Hematopoietic multipotent progenitor cell treated with erythropoietin and hydrocortisone succinate and interleukin-3 and kit ligand, for 6 days (in vitro differentiated cells): ENCODE results near the gene ERCC4.

ENCODE experiments used
- DNase-seq: peaks from one replicate; pipeline ENCODE4 v3.0.0-alpha.2; 2015

Gene ERCC4

DNA sequence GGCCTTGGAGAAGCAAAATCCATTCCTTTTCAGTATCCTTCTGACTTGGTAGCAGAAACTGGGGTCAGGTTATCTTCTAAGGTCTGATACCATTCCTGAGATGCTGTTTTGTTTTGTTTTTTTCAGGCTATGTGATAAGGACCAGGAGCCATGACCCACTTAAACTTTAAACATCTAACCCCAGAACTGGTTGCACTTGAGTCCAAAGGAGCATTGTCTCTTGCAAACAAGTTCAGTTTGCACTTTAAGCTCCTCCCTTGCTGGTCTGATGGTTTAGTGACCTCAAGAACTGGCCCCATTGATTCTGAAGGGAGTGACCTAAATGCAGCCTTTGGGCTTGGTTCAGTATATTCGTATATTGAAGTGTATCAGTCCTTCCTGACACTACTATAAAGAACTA is 75.2 kb downstream of the ERCC4 start:
- DNase-seq, result no peak

DNA sequence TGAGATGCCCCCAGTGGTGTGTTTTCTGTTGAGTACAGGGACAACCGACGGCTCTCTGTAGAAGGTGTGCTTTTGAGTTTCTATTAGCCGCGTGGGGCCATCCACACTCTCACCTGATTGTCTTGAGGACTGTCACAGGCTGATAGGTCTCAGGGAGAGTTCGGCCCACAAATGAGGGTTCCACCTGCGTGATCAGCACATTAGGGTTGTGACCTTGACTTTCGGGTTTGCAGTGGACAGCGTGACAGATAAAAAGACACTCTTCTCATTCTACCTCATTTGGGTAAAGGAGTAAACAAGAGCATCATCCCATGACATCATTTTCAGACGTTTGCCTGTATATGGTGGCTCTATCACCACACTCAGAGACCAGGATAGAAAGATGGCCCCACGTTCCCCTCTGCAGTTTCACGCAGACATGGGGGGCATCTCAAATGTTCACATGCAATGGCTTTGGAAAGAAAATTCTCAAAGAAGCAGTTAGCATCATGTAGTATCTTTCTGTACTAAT is 76.9 kb downstream of the ERCC4 start:
- no peak for DNase-seq

DNA sequence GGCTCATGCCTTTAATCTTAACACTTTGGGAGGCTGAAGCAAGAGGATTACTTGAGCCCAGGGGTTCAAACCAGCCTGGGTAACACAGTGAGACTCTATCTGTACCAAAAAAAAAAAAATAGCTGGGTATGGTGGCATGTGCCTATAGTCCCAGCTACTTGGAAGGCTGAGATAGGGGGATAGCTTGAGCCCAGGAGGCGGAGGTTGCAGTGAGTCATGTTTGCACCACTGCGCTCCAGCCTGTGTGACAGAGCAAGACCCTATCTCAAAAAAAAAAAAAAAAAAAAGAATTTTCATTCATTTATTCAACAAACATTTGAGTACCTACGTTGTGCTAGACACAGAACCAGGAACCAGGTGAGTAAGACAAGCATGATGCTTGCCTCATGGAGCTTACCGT is 77.6 kb downstream of the ERCC4 start:
- no peak for DNase-seq

DNA sequence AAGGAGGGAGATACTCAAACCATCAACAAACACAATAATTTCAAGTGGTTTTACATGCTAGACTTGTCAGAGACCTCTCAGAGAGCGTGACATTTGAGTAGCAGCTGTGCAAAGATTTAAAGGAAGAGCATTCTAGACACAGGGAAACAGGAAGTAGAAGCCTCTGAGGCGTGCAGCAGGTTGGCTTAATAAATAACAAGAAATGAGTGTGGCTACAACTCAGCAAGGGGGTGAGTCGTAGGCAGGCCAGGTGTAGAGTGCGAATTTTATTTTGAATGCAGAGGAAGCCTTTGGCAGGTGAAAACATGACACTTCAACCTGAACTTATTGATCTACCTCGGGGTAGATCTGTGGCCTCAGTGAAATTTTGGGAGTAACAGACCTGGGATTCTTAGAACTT is 78.0 kb downstream of the ERCC4 start:
- peak; percentile 24 for DNase-seq

DNA sequence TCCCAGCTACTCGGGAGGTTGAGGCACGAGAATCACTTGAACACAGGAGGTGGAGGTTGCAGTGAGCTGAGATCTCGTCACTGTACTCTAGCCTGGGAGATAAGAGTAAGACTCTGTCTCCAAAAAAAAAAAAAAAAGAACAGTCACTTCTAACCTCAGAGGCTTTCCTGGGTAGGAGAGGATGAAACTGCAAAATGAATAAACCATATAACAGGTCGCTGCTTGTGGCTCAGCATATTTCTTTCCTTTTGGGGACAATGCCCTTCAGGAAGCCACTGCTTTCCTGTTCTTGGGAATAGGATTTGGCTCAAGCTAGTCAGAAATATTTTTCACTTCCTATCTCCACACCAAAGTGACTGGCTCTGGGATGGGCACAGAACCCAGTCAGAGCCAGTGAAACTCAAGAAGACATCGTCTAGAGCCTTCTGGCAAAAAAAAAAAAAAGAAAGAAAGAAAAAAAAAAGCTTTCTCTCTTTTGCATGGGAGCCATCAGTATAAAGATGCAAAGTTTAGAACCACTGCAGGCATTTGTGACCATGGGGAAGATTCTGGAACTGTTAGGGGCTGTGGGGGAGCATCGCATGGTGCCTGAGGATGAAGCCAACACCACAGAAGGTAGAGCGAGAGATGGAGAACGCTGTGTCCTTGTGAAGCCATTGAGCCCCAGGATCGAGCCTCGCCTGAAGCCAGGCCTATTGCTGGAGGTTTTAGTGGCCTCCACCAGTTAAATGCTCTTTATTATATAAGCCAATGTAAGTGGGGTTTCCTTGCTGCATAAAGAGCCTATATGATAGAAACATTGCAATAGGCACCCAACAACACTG is 79.3 kb downstream of the ERCC4 start:
- peak; percentile 33 for DNase-seq

DNA sequence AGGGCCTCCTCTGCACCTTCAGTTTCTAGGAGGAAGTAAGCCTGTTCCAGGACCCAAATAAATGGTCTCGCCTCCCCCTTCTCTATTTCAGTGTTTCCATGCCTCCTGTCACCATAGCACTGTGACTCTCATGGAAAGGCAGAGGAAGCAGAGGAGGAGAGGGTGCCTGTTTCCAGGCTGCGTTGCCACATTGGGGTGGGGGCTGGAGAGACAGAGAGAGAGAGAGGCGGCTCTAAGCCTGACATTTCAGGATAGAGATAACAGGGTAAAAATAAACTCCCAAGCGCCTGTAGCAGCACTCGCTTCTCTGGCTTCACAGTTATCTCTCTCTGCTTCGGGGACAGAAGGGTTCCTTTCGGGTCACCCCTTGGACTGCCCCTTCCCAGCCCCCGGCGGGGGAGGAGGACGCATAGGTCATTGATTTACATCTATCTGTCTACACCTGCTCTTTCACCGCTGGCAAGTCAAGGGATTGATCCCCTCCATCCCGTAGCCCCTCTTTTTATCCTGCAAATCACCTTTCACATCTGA is 80.0 kb downstream of the ERCC4 start:
- DNase-seq, result peak; percentile 44

DNA sequence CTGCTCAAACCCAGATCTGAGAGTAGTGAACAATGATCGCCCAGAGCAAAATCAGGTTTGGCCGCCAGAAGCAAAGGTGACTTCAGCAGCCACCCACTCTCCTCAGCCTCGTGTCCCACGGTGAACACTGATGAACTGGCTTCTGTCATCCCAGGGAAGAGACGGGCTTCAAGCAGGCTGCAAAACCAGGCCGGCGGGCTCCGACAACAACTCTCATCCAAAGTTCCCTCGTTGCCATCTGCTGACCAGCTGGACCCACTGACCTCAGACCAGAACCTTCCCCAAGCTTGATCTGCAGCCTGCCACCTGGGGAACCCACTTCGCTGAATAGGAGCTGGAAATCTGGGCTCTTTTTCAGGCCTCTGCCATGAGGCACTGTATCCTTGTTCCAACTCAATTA is 81.6 kb downstream of the ERCC4 start:
- no peak for DNase-seq
